ENCODE results near the gene CCDC9.

GRCh38 chr19:47240996-47241918, 15.1 kb upstream of the CCDC9 start:
- peak; percentile 19 for TF ChIP-seq POLR2A (IDR thresholded peaks at IDR 0.05; ENCODE audit: low read length)
- no peak for TF ChIP-seq GATA1 (IDR thresholded peaks at IDR 0.05; ENCODE audit: low read depth, low read length)

All from erythroblast (primary cell).